Small intestine (tissue), 7 donors: ENCODE results near the gene DLG2. TPM values are rescaled to one million over a fixed set of nuclear protein-coding genes. Genes with fewer than 3 reads are reported as not detected.
"Not testable (repeated sequence)": the region's sequence is repeated elsewhere in the genome, so short reads cannot be mapped to it uniquely, and the experiment has no call there.

Experiments used
- DNase-seq, 2 donors: peaks; one replicate each; pipeline versions ENCODE4 v3.0.0 to v3.0.0-alpha.2; 2013
- FAIRE-seq: peaks from 2 replicates; lab custom pipeline; 2012; peaks lifted over from hg19 to GRCh38; lab: Jason Lieb, UNC
- H3K27ac ChIP-seq, 3 donors: one replicate each; pipeline ENCODE4 v1.5.1; 2013; ENCODE audit warnings: low read length in 2 of 3, mild to moderate bottlenecking in 2 of 3, control low read depth in 1 of 3, inconsistent platforms in 1 of 3, low read depth in 1 of 3, moderate library complexity in 1 of 3
- H3K27me3 ChIP-seq, 3 donors: one replicate each; pipeline ENCODE4 v1.6.1; 2013; ENCODE audit warnings: low read length in 3 of 3, inconsistent platforms in 1 of 3; ENCODE audit not compliant: control insufficient read depth in 3 of 3, insufficient read depth in 3 of 3
- H3K36me3 ChIP-seq, 3 donors: one replicate each; pipeline ENCODE4 v1.6.1; 2013; ENCODE audit warnings: low read length in 3 of 3, inconsistent platforms in 1 of 3, low read depth in 1 of 3, mild to moderate bottlenecking in 1 of 3, moderate library complexity in 1 of 3; ENCODE audit not compliant: control insufficient read depth in 3 of 3, insufficient read depth in 2 of 3
- H3K4me1 ChIP-seq, 3 donors: one replicate each; pipeline ENCODE4 v1.6.1; 2013; ENCODE audit warnings: low read length in 2 of 3, inconsistent platforms in 1 of 3, low read depth in 1 of 3, mild to moderate bottlenecking in 1 of 3, moderate library complexity in 1 of 3; ENCODE audit not compliant: control insufficient read depth in 3 of 3, insufficient read depth in 2 of 3
- H3K4me3 ChIP-seq, 3 donors: one replicate each; pipeline ENCODE4 v1.5.1; 2013; ENCODE audit warnings: low read length in 3 of 3, control low read depth in 1 of 3, inconsistent platforms in 1 of 3, low read depth in 1 of 3, mild to moderate bottlenecking in 1 of 3, moderate library complexity in 1 of 3
- H3K9me3 ChIP-seq, 2 donors: one replicate each; pipeline ENCODE4 v1.6.1; 2013; ENCODE audit warnings: low read depth in 1 of 2, low read length in 1 of 2; ENCODE audit not compliant: control insufficient read depth in 2 of 2, insufficient read depth in 1 of 2
- WGBS, 3 donors: extraction: QIAGEN DNeasy Blood & Tissue Kit; methylation state at CpG; one replicate each; pipeline ENCODE4 v1.1.7; 2013; 5-methylcytosine and 5-hydroxymethylcytosine counted together
- polyA plus RNA-seq, 4 donors: library from polyadenylated mRNA; stranded (reverse) in 3 of 4; unstranded in 1 of 4; fragments of 200-250 nt in 3 of 4; fragments of 120-200 nt in 1 of 4; gene quantifications; one replicate each; pipeline versions ENCODE4 v1.2.1 to v1.2.3, GENCODE V29; 2013
- donor health status: healthy with polysubstance abuse.
- donor health status: control.
- donor health status: control.
- donor health status: Bipolar disorder and iron deficiency.
- donor health status: healthy.

DLG2 gene
- polyA plus RNA-seq, 4 donors: 0.22 to 1.6 (median 1.1) TPM

- Histone ChIP-seq H3K36me3 (no peaks in the 10 kb centered on the region), H3K4me1 (no peaks in the 10 kb centered on the region), H3K27me3 (no peaks in the 10 kb centered on the region), H3K27ac (no peak overlapping the region), H3K4me3 (no peak overlapping the region), H3K9me3 (no peaks in the 10 kb centered on the region)
- no peak for FAIRE-seq
- DNase-seq: no peak
- whole genome bisulfite sequencing, 3 donors: 26 to 49% (median 32%) methylated on average over 2 of the region's 2 CpGs
Observed at GRCh38 chr11:85277693-85278092, 349.5 kb downstream of the DLG2 start.

DNA sequence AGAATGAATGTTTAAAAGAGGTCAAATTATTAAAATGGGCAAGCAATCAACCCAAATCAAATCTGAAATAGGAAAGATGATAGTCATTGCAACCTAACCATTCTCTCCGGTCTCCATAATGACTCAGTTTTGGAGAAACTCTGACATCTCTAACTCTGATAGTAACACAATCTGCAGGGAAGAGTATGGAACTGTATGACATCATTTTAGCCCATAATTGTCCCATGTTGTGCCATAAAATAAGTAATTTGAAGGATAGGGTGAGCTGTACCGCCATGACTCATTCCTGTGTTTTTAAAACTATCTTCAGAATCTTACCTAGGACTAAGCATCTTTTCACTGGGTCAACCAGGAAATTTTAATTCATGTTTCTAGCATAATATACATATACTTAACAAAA lies 350.8 kb downstream of the DLG2 start:
- no peak for FAIRE-seq
- Histone ChIP-seq H3K4me3 (no peak overlapping the region), H3K27ac (no peak overlapping the region), H3K4me1 (no peaks in the 10 kb centered on the region), H3K9me3 (peaks cover 0 to 4% of the 10 kb centered on the region in 2 donors), H3K36me3 (no peaks in the 10 kb centered on the region), H3K27me3 (no peaks in the 10 kb centered on the region)
- DNase-seq: no peak
- 88 to 93% (median 92%) methylated on average over 2 of the region's 2 CpGs for WGBS, 3 donors

- H3K27me3 ChIP-seq, FAIRE-seq, H3K9me3 ChIP-seq, H3K36me3 ChIP-seq, DNase-seq, H3K4me1 ChIP-seq, H3K27ac ChIP-seq, H3K4me3 ChIP-seq: not testable (repeated sequence)
- WGBS, 3 donors: 63 to 74% (median 72%) methylated on average over 2 of the region's 2 CpGs
Observed at GRCh38 chr11:85270315-85270714, 356.8 kb downstream of the DLG2 start.

- Histone ChIP-seq H3K27ac (no peak overlapping the region), H3K36me3 (no peaks in the 10 kb centered on the region), H3K4me3 (no peak overlapping the region), H3K4me1 (no peaks in the 10 kb centered on the region), H3K9me3 (peaks cover 0 to 8% of the 10 kb centered on the region in 2 donors), H3K27me3 (no peaks in the 10 kb centered on the region)
- no peak for FAIRE-seq
- no peak for DNase-seq
Observed at GRCh38 chr11:85269109-85269508, 358.0 kb downstream of the DLG2 start.

DNA sequence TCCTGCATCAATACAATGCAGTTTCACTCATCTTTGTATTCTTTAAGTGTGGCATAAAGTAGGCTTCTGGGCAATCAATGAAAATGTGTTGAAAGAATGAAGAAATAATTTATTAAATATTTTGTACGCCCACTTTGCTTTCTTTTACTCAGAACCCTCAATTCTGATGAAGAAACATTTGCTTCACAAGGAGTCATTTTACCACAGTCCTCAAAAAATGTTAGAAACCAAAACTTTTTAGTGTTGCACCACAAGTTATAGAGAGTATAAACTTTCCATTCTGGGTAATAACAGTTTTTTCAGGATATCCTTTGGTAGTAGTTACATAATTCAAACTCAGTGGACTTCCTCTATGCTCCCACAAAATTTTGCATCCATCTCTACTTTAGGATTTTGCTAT lies 360.5 kb downstream of the DLG2 start:
- no peak for FAIRE-seq
- 93 to 95% (median 95%) methylated on average over 1 of the region's 1 CpG for WGBS, 3 donors
- DNase-seq: no peak
- Histone ChIP-seq H3K27ac (no peak overlapping the region), H3K36me3 (no peaks in the 10 kb centered on the region), H3K4me1 (no peaks in the 10 kb centered on the region), H3K27me3 (no peaks in the 10 kb centered on the region), H3K9me3 (peaks cover 0 to 6% of the 10 kb centered on the region in 2 donors), H3K4me3 (no peak overlapping the region)

- Histone ChIP-seq H3K27ac (no peak overlapping the region), H3K4me3 (no peak overlapping the region), H3K4me1 (no peaks in the 10 kb centered on the region), H3K9me3 (peaks cover 1 to 6% of the 10 kb centered on the region in 2 donors), H3K27me3 (no peaks in the 10 kb centered on the region), H3K36me3 (no peaks in the 10 kb centered on the region)
- no peak for FAIRE-seq
- no peak for DNase-seq
- WGBS, 3 donors: 66 to 70% (median 70%) methylated on average over 3 of the region's 3 CpGs
Observed at GRCh38 chr11:85263328-85263727, 363.8 kb downstream of the DLG2 start.

DNA sequence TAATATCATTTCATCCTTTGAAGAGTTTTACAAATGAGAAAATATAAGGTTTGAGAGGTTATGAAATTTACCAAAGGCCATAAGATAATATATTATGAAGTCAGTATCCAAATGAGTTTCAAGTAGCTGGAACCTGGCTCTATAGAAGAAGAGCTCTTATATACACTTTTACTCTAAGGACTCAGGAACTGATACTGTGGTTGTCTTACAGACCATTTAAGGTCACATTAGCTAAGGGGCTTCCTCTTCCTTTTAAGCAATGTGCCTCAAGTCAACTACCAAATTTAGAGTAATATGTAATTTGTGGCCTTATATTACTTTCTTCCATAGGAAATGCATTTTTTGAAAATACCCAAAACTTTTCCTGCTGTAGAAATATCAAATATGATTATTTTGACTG lies 369.3 kb downstream of the DLG2 start:
- DNase-seq (no peak), FAIRE-seq (no peak)
- H3K9me3 ChIP-seq: peaks cover 1 to 12% of the 10 kb centered on the region in 2 donors
- H3K27ac ChIP-seq: no peak overlapping the region
- H3K4me3 ChIP-seq: no peak overlapping the region
- no peaks in the 10 kb centered on the region for H3K27me3 ChIP-seq
- H3K36me3 ChIP-seq: no peaks in the 10 kb centered on the region
- H3K4me1 ChIP-seq: no peaks in the 10 kb centered on the region

DNA sequence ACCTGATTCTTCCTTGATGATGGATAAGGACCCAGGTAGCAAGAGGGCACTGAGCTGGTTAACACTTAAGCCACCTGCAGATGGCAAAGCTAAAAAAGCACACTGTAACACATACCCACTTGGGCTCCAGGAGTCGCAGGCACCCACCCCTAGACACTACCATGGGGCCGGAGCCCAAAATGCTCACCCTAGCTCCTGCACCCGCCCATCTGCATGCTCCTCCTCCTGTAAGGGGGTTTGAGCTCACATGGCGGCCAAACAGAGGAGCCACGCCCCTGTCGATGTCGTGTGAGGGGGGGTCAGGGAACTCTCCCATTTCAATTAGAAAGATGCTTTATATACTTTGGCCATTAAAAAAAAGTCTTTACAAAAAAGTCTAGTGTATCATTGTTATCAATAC lies 370.7 kb downstream of the DLG2 start:
- Histone ChIP-seq H3K27ac (no peak overlapping the region), H3K4me1 (no peaks in the 10 kb centered on the region), H3K27me3 (no peaks in the 10 kb centered on the region), H3K36me3 (no peaks in the 10 kb centered on the region), H3K9me3 (peaks cover 1 to 11% of the 10 kb centered on the region in 2 donors), H3K4me3 (no peak overlapping the region)
- no peak for FAIRE-seq
- WGBS, 3 donors: 80 to 92% (median 84%) methylated on average over 7 of the region's 7 CpGs
- no peak for DNase-seq

DNA sequence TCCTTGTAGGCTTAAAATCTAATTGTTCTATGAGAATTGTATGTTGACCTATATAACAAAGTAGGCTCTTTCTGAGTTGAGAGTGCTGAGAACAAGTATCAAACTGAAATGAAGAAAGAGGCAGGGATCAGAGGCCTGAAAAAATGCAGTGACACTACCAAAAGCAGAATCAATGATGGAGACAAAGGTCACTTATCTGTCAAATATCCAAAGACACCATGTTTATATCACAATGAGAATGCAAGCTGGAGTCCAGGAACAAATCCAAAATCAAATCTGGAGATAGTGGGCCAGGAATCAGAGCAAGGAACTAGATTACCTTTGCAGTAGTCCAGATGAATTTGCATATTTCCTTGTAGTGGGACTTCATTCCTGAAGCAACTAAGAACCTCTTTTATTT lies 377.7 kb downstream of the DLG2 start:
- DNase-seq (no peak), FAIRE-seq (no peak)
- no peaks in the 10 kb centered on the region for H3K27me3 ChIP-seq
- no peaks in the 10 kb centered on the region for H3K36me3 ChIP-seq
- no peak overlapping the region for H3K4me3 ChIP-seq
- no peaks in the 10 kb centered on the region for H3K4me1 ChIP-seq
- H3K9me3 ChIP-seq: peaks cover 0 to 9% of the 10 kb centered on the region in 2 donors
- H3K27ac ChIP-seq: no peak overlapping the region
